Prostate gland (tissue), 2 donors: ENCODE data around the gene RNPEP.

Experiments
- POLR2A ChIP-seq: fragments of 450-650 bp; IDR thresholded peaks from one replicate; pipeline ENCODE4 v1.6.1; 2016; ENCODE audit warnings: antibody characterized with exemption, mild to moderate bottlenecking
- TF ChIP-seq, protein P1 (sequence below), 4 experiments: fragments of 200-600 bp in 2 of 4; fragments of 450-650 bp in 2 of 4; sonication (generic) in 2 of 4; IDR thresholded peaks; 1 replicate in 3 of 4; 2 replicates in 1 of 4; pipeline ENCODE4 v1.5.1; 2016 to 2019; ENCODE audit warnings: antibody characterized with exemption in 4 of 4, mild to moderate bottlenecking in 2 of 4, moderate library complexity in 2 of 4

DNA sequence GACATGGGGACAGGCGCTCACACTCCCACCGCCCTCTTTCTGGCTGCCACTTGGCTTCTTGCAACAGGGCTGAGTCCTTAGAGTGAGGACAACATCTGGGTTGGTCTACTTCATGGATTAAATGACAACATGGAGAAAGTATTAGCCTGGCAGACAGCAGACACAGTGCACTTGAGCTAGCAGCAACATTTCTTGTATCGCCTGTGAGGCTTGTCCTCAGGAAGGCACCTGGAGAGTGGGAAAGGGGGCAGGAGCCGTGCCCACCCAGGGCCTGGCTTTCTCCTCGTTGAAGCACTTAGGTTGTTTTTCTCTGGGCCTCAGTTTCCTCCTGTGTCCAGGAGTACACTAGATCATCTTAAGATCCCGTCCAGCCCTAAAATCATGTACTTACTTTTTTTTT, 31.6 kb downstream of the RNPEP start:
- TF ChIP-seq POLR2A, result no peak
- TF ChIP-seq, protein P1, sequence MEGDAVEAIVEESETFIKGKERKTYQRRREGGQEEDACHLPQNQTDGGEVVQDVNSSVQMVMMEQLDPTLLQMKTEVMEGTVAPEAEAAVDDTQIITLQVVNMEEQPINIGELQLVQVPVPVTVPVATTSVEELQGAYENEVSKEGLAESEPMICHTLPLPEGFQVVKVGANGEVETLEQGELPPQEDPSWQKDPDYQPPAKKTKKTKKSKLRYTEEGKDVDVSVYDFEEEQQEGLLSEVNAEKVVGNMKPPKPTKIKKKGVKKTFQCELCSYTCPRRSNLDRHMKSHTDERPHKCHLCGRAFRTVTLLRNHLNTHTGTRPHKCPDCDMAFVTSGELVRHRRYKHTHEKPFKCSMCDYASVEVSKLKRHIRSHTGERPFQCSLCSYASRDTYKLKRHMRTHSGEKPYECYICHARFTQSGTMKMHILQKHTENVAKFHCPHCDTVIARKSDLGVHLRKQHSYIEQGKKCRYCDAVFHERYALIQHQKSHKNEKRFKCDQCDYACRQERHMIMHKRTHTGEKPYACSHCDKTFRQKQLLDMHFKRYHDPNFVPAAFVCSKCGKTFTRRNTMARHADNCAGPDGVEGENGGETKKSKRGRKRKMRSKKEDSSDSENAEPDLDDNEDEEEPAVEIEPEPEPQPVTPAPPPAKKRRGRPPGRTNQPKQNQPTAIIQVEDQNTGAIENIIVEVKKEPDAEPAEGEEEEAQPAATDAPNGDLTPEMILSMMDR (IDR thresholded peaks at IDR 0.05), result no peak
